Body of pancreas (tissue), 4 donors: ENCODE results near the gene CRIM1.

Experiments used
- POLR2A ChIP-seq, 3 donors: fragments of 450-650 bp; IDR thresholded peaks; one replicate each; pipeline ENCODE4 v1.6.1; 2016; ENCODE audit warnings: antibody characterized with exemption in 3 of 3, mild to moderate bottlenecking in 2 of 3
- TF ChIP-seq, protein P1 (sequence below), 7 experiments: fragments of 450-650 bp in 4 of 7; fragments of 200-600 bp in 3 of 7; sonication (generic) in 3 of 7; IDR thresholded peaks; one replicate each; pipeline ENCODE4 v1.5.1; 2016 to 2019; ENCODE audit warnings: antibody characterized with exemption in 7 of 7

DNA sequence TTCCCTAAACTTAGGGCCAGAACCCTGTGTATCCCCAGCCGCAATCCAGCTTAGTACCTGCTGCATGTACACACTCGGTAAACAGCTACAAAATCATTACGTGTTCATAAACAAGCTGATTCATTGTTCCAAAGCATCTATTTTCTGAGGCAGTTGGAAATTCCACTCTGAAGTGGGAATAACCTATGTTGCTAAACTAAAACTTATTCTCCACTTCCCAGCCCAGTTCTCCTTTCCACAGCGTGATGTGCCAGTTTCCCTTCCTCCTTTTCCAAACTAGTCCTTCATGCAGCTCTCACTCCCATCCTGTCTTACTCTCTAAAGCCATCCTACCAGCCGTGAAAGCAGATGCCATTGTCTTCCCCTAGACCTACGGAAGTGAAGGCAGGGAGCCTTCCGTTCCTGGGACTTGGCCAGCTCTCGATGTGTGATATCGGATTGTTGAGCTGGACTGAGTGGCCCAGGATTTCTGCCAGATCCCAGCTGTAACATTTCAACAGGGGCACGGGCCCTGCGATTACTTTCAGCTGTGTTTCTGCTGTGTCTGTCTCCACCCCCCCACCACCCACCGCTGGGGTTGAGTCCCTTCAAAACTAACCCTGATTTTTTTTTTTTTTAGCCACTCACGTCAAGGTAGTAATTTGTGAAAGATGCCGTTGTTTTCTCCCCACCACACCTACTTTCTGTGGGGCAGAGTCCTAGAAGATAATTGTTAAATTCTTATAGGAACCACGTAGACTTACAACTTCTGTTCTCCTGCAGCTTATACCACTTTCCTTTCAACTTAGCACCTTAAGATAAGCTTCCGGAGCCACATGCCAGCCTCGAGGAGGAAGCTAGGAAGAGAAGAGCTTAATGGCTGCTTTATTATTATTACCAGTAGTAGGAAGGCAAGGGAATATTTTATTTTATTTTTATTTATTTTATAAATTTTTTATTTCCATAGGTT is 100.9 kb downstream of the CRIM1 start:
- no peak for TF ChIP-seq POLR2A (IDR thresholded peaks at IDR 0.05)
- TF ChIP-seq, protein P1, sequence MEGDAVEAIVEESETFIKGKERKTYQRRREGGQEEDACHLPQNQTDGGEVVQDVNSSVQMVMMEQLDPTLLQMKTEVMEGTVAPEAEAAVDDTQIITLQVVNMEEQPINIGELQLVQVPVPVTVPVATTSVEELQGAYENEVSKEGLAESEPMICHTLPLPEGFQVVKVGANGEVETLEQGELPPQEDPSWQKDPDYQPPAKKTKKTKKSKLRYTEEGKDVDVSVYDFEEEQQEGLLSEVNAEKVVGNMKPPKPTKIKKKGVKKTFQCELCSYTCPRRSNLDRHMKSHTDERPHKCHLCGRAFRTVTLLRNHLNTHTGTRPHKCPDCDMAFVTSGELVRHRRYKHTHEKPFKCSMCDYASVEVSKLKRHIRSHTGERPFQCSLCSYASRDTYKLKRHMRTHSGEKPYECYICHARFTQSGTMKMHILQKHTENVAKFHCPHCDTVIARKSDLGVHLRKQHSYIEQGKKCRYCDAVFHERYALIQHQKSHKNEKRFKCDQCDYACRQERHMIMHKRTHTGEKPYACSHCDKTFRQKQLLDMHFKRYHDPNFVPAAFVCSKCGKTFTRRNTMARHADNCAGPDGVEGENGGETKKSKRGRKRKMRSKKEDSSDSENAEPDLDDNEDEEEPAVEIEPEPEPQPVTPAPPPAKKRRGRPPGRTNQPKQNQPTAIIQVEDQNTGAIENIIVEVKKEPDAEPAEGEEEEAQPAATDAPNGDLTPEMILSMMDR (IDR thresholded peaks at IDR 0.05) = no peak
